Omental fat pad (tissue), 4 donors: ENCODE measurements around the gene PTCSC3. TPM values are rescaled to one million over a fixed set of nuclear protein-coding genes. Genes with fewer than 3 reads are reported as not detected.

Source experiments
- ATAC-seq: fragments of 150-250 bp; one replicate; pipeline ENCODE4 v1.9.1; 2016; ENCODE audit warnings: mild to moderate bottlenecking, moderate library complexity; ENCODE audit not compliant: low FRiP score
- DNase-seq: peaks from one replicate; pipeline ENCODE4 v3.0.0-alpha.2; 2019; ENCODE audit warnings: low spot score
- CTCF ChIP-seq, 3 donors: fragments of 450-650 bp; IDR thresholded peaks; one replicate each; pipeline ENCODE4 v1.5.1; 2016 to 2017; ENCODE audit warnings: antibody characterized with exemption in 3 of 3, mild to moderate bottlenecking in 3 of 3, moderate library complexity in 2 of 3
- total RNA-seq, 4 donors: library from RNA; depleted of rRNA; stranded (reverse); fragments of >200 nt; gene quantifications; one replicate each; pipeline ENCODE4 v1.1.0, GENCODE V29; 2016

PTCSC3 gene
- total RNA-seq, 4 donors from 2014 or later: not detected

GRCh38 chr14:36161776-36162175 lies 14.7 kb downstream of the PTCSC3 start:
- ATAC-seq (no peak), DNase-seq (no peak)
- no peak for TF ChIP-seq CTCF (IDR thresholded peaks at IDR 0.05)

- DNase-seq: no peak
- ATAC-seq: no peak
- TF ChIP-seq CTCF (IDR thresholded peaks at IDR 0.05): no peak
Observed at GRCh38 chr14:36151335-36151734, 25.2 kb downstream of the PTCSC3 start.

- no peak for TF ChIP-seq CTCF (IDR thresholded peaks at IDR 0.05)
- ATAC-seq: no peak
Observed at GRCh38 chr14:36134038-36134437, 42.5 kb downstream of the PTCSC3 start.

GRCh38 chr14:36132826-36133225 lies 43.7 kb downstream of the PTCSC3 start:
- DNase-seq (no peak), ATAC-seq (no peak)
- TF ChIP-seq CTCF (IDR thresholded peaks at IDR 0.05): no peak

More at GRCh38 chr14:36134038-36134437, 42.5 kb downstream of the PTCSC3 start:
- no peak for DNase-seq

- TF ChIP-seq CTCF (IDR thresholded peaks at IDR 0.05): no peak
- ATAC-seq: no peak
- no peak for DNase-seq
Observed at GRCh38 chr14:36130186-36130585, 46.3 kb downstream of the PTCSC3 start.

- no peak for TF ChIP-seq CTCF (IDR thresholded peaks at IDR 0.05)
- ATAC-seq: no peak
Observed at GRCh38 chr14:36129181-36129580, 47.3 kb downstream of the PTCSC3 start.

GRCh38 chr14:36113341-36113740 lies 63.2 kb downstream of the PTCSC3 start:
- DNase-seq: no peak
- ATAC-seq: no peak
- no peak for TF ChIP-seq CTCF (IDR thresholded peaks at IDR 0.05)

More at GRCh38 chr14:36129181-36129580, 47.3 kb downstream of the PTCSC3 start:
- DNase-seq: no peak
